ENCODE data around the gene ZNHIT1. TPM values are rescaled to one million over a fixed set of nuclear protein-coding genes. Genes with fewer than 3 reads are reported as not detected.

ZNHIT1 gene
- total and polyA plus RNA-seq, 2 of the 8 experiments (the other 6 are each of a cell fraction or from before 2014, with no cell fraction given) = 38.2 to 61.7 TPM

GRCh38 chr7:101217388-101218235 lies at the start of gene ZNHIT1, which contains the start of gene PLOD3 (continued):
- TF ChIP-seq TCF12 (IDR thresholded peaks at IDR 0.05; ENCODE audit: low read depth, low read length) (no peak), SP4 (IDR thresholded peaks at IDR 0.05; ENCODE audit: low read length) (no peak), CTCF (IDR thresholded peaks at IDR 0.05; ENCODE audit: control extremely low read depth in 1 of 3, insufficient read depth in 1 of 3, low read depth in 1 of 3, low read length in 3 of 3) (peak; percentile 27 to 34 (median 28)), USF2 (IDR thresholded peaks at IDR 0.05; ENCODE audit: low read length) (no peak), ATF3 (IDR thresholded peaks at IDR 0.05; ENCODE audit: insufficient read depth, low read depth, low read length) (no peak), BRCA1 (IDR thresholded peaks at IDR 0.05; ENCODE audit: low read depth, low read length) (no peak), TBP (IDR thresholded peaks at IDR 0.05; ENCODE audit: low read depth, low read length) (peak; percentile 71), CTBP2 (IDR thresholded peaks at IDR 0.05; ENCODE audit: borderline replicate concordance, insufficient read depth, insufficient read length, low read length) (no peak), RXRA (IDR thresholded peaks at IDR 0.05; ENCODE audit: insufficient read depth, low read depth, low read length) (no peak), RNF2 (IDR thresholded peaks at IDR 0.05; ENCODE audit: borderline replicate concordance, low read depth, low read length, missing control alignments, poor library complexity, severe bottlenecking) (no peak), PHF8 (conservative IDR thresholded peaks at IDR 0.05; ENCODE audit: low read depth, low read length) (peak; percentile 14; the same call in 1 of the 2 replicates), EZH2 (IDR thresholded peaks at IDR 0.05; ENCODE audit: low read depth, low read length, severe bottlenecking) (no peak), POU5F1 (IDR thresholded peaks at IDR 0.05; ENCODE audit: low read depth, low read length) (no peak), SUZ12 (IDR thresholded peaks at IDR 0.05; ENCODE audit: low read length) (no peak), FOSL1 (IDR thresholded peaks at IDR 0.05; ENCODE audit: insufficient read depth, low read depth, low read length) (no peak), CEBPB (IDR thresholded peaks at IDR 0.05; ENCODE audit: low read depth, low read length) (no peak), KDM5A (IDR thresholded peaks at IDR 0.05; ENCODE audit: low read length) (0 out of 2 replicates have a peak, but pooled peaks have one; percentile 12), SP2 (IDR thresholded peaks at IDR 0.05; ENCODE audit: low read length) (no peak), MAFK (IDR thresholded peaks at IDR 0.05; ENCODE audit: low read depth, low read length) (no peak)
